OCI-LY3 (cell line): ENCODE data around the gene NEDD1.

Experiments
- H2AFZ ChIP-seq: fragments of 200-600, 300-600 bp; shearing (Covaris generic); 2 replicates; pipeline ENCODE4 v1.6.0; 2014; ENCODE audit warnings: antibody characterized with exemption, low read depth, low read length
- H3K27ac ChIP-seq: fragments of 200-600, 300-600 bp; sonication (generic); 2 replicates; pipeline ENCODE4 v1.5.1; 2014; ENCODE audit warnings: mild to moderate bottlenecking, low read length, moderate library complexity, mixed read lengths
- H3K27me3 ChIP-seq: fragments of 200-600, 300-600 bp; sonication (generic); 2 replicates; pipeline ENCODE4 v1.6.1; 2014; ENCODE audit warnings: low read depth, low read length, mixed read lengths
- H3K36me3 ChIP-seq: fragments of 200-600, 300-600 bp; sonication (generic); replicated peaks from 2 replicates; pipeline ENCODE3; 2014; ENCODE audit warnings: low read depth, low read length, mixed read lengths
- H3K4me1 ChIP-seq: fragments of 300-600, 200-600 bp; sonication (generic); 2 replicates; pipeline ENCODE4 v1.6.1; 2014; ENCODE audit warnings: low read length, mixed read lengths
- H3K4me2 ChIP-seq: fragments of 200-600, 300-600 bp; sonication (generic); 2 replicates; pipeline ENCODE4 v1.6.1; 2014; ENCODE audit warnings: low read length, mixed read lengths
- H3K4me3 ChIP-seq: fragments of 300-600, 200-600 bp; sonication (generic); 2 replicates; pipeline ENCODE4 v1.5.1; 2014; ENCODE audit warnings: antibody characterized with exemption, mild to moderate bottlenecking, low read length, moderate library complexity
- H3K79me2 ChIP-seq: fragments of 300-600, 200-600 bp; shearing (Covaris generic); 2 replicates; pipeline ENCODE4 v1.6.1; 2014; ENCODE audit warnings: mild to moderate bottlenecking, low read length, mixed read lengths
- H3K9ac ChIP-seq: fragments of 300-600, 200-600 bp; shearing (Covaris generic); 2 replicates; pipeline ENCODE4 v1.6.0; 2014; ENCODE audit warnings: mild to moderate bottlenecking, low read length, moderate library complexity
- H3K9me3 ChIP-seq: fragments of 200-600, 300-600 bp; shearing (Covaris generic); 2 replicates; pipeline ENCODE4 v1.6.1; 2014; ENCODE audit warnings: low read length, mixed read lengths; ENCODE audit not compliant: insufficient read depth
- H4K20me1 ChIP-seq: fragments of 200-600, 300-600 bp; sonication (generic); 2 replicates; pipeline ENCODE4 v1.6.1; 2016; ENCODE audit warnings: low read length, mixed read lengths; ENCODE audit not compliant: insufficient read depth
- EZH2phosphoT487 ChIP-seq: fragments of 200-600 bp; shearing (Covaris generic); IDR thresholded peaks from 2 replicates; pipeline ENCODE4 v1.6.1; 2018; ENCODE audit warnings: antibody characterized with exemption, mixed run types, low read depth
- TF ChIP-seq, protein P1 (sequence below): fragments of 200-600, 300-600 bp; sonication (generic); IDR thresholded peaks from 2 replicates; pipeline ENCODE4 v1.5.1; 2014; ENCODE audit warnings: antibody characterized with exemption, low read length, low read depth

Gene NEDD1

GRCh38 chr12:96879301-96879700 is 27.8 kb upstream of the NEDD1 start:
- H4K20me1 ChIP-seq, result no peaks in the 10 kb centered on the region
- 0 out of 2 replicates have a peak, but pooled peaks cover 7% of the 10 kb centered on the region for H3K27me3 ChIP-seq
- no peak overlapping the region for H2AFZ ChIP-seq
- no peaks in the 10 kb centered on the region for H3K36me3 ChIP-seq
- no peak overlapping the region for H3K4me3 ChIP-seq
- no peak overlapping the region for H3K4me2 ChIP-seq
- H3K9ac ChIP-seq, result no peak overlapping the region
- H3K4me1 ChIP-seq, result no peaks in the 10 kb centered on the region
- no peaks in the 10 kb centered on the region for H3K9me3 ChIP-seq
- H3K79me2 ChIP-seq, result no peaks in the 10 kb centered on the region
- H3K27ac ChIP-seq, result no peak overlapping the region
- TF ChIP-seq, protein P1, sequence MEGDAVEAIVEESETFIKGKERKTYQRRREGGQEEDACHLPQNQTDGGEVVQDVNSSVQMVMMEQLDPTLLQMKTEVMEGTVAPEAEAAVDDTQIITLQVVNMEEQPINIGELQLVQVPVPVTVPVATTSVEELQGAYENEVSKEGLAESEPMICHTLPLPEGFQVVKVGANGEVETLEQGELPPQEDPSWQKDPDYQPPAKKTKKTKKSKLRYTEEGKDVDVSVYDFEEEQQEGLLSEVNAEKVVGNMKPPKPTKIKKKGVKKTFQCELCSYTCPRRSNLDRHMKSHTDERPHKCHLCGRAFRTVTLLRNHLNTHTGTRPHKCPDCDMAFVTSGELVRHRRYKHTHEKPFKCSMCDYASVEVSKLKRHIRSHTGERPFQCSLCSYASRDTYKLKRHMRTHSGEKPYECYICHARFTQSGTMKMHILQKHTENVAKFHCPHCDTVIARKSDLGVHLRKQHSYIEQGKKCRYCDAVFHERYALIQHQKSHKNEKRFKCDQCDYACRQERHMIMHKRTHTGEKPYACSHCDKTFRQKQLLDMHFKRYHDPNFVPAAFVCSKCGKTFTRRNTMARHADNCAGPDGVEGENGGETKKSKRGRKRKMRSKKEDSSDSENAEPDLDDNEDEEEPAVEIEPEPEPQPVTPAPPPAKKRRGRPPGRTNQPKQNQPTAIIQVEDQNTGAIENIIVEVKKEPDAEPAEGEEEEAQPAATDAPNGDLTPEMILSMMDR, result no peak
- TF ChIP-seq EZH2phosphoT487, result no peak

DNA sequence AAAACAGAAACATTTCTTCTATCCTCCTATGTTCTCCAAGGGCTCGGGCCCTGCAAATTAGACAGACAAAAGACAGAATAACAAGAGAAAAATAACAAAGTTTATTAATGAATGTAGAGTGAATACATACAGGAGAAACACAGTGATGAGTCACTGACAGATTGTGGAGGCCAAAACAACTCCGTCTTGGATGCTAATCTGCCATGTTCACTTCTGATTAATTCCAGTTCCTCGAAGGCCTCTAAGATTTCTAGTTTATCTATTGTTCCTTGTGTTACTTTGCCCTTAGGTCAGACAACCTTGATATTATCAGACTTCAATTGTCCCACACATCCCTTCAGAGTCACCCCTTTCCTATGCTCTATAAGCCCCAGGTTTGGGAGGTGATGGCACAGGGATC is 26.8 kb upstream of the NEDD1 start:
- Histone ChIP-seq H3K9ac (no peak overlapping the region), H4K20me1 (no peaks in the 10 kb centered on the region), H3K36me3 (no peaks in the 10 kb centered on the region), H3K27ac (no peak overlapping the region), H2AFZ (no peak overlapping the region), H3K4me2 (no peak overlapping the region), H3K4me1 (no peaks in the 10 kb centered on the region), H3K4me3 (no peak overlapping the region), H3K27me3 (0 out of 2 replicates have a peak, but pooled peaks cover 7% of the 10 kb centered on the region), H3K9me3 (no peaks in the 10 kb centered on the region), H3K79me2 (no peaks in the 10 kb centered on the region)
- TF ChIP-seq EZH2phosphoT487, result no peak
- TF ChIP-seq, protein P1, result no peak

- no peak overlapping the region for H3K4me3 ChIP-seq
- no peak for TF ChIP-seq EZH2phosphoT487
- TF ChIP-seq, protein P1, result no peak
- H3K36me3 ChIP-seq, result no peaks in the 10 kb centered on the region
- H3K27me3 ChIP-seq, result 0 out of 2 replicates have a peak, but pooled peaks cover 5% of the 10 kb centered on the region
- H3K9me3 ChIP-seq, result no peaks in the 10 kb centered on the region
- no peak overlapping the region for H2AFZ ChIP-seq
- no peak overlapping the region for H3K4me2 ChIP-seq
- H3K4me1 ChIP-seq, result no peaks in the 10 kb centered on the region
- H4K20me1 ChIP-seq, result no peaks in the 10 kb centered on the region
- no peaks in the 10 kb centered on the region for H3K79me2 ChIP-seq
- no peak overlapping the region for H3K9ac ChIP-seq
- H3K27ac ChIP-seq, result no peak overlapping the region
Measured at GRCh38 chr12:96881608-96882007, 25.4 kb upstream of the NEDD1 start.

GRCh38 chr12:96882862-96883261 is 24.2 kb upstream of the NEDD1 start:
- Histone ChIP-seq H3K27ac (no peak overlapping the region), H2AFZ (no peak overlapping the region), H3K4me3 (no peak overlapping the region)

More at GRCh38 chr12:96882862-96883261, 24.2 kb upstream of the NEDD1 start:
- no peaks in the 10 kb centered on the region for H3K79me2 ChIP-seq
- TF ChIP-seq, protein P1, result no peak
- TF ChIP-seq EZH2phosphoT487, result no peak
- no peaks in the 10 kb centered on the region for H3K4me1 ChIP-seq
- no peak overlapping the region for H3K4me2 ChIP-seq
- H3K36me3 ChIP-seq, result no peaks in the 10 kb centered on the region
- H4K20me1 ChIP-seq, result no peaks in the 10 kb centered on the region
- H3K27me3 ChIP-seq, result no peaks in the 10 kb centered on the region
- H3K9ac ChIP-seq, result no peak overlapping the region
- no peaks in the 10 kb centered on the region for H3K9me3 ChIP-seq
